LNCaP clone FGC (cell line): ENCODE measurements around the gene SAPCD1.
"Not testable (repeated sequence)": the region's sequence is repeated elsewhere in the genome, so short reads cannot be mapped to it uniquely, and the experiment has no call there.

Source experiments
- DNase-seq: peaks from one replicate; pipeline ENCODE4 v3.0.0-alpha.2; 2011; ENCODE audit warnings: low read depth
- H3K4me3 ChIP-seq: 2 replicates; pipeline ENCODE4 v1.5.1; 2011; ENCODE audit warnings: mild to moderate bottlenecking, low read depth, low read length, control low read depth
- CTCF ChIP-seq: IDR thresholded peaks from 2 replicates; pipeline ENCODE4 v1.5.1; 2012; ENCODE audit warnings: mild to moderate bottlenecking; ENCODE audit not compliant: control insufficient read depth, insufficient read depth; ENCODE audit errors: extremely low read depth

The SAPCD1 gene

GRCh38 chr6:31805939-31806469, 43.5 kb downstream of the SAPCD1 start:
- TF ChIP-seq CTCF, result no peak
- DNase-seq, result no peak

GRCh38 chr6:31806470-31807272, 44.2 kb downstream of the SAPCD1 start, which contains the start of gene LSM2:
Gene LSM2, minus strand, starts transcription at chr6:31806966. Its CDS starts 209 bp downstream, at chr6:31806757.
- no peak for TF ChIP-seq CTCF
- peak; percentile 89 for DNase-seq
- H3K4me3 ChIP-seq, result peak within 1 kb of the TSS; percentile 76

More at GRCh38 chr6:31805939-31806469, 43.5 kb downstream of the SAPCD1 start:
- peak overlapping the region; percentile 76 for H3K4me3 ChIP-seq

- DNase-seq, H3K4me3 ChIP-seq: not testable (repeated sequence)
Observed at GRCh38 chr6:31808599-31808998, 46.1 kb downstream of the SAPCD1 start.

- TF ChIP-seq CTCF, result no peak
- no peak for DNase-seq
- no peak overlapping the region for H3K4me3 ChIP-seq
Observed at GRCh38 chr6:31811645-31812044, 49.2 kb downstream of the SAPCD1 start.

- TF ChIP-seq CTCF, result no peak
- H3K4me3 ChIP-seq, result no peak overlapping the region
- no peak for DNase-seq
Observed at GRCh38 chr6:31813465-31813849, 51.0 kb downstream of the SAPCD1 start.
